SK-N-SH (cell line): ENCODE data around the gene CFAP99. TPM values are rescaled to one million over a fixed set of nuclear protein-coding genes. Genes with fewer than 3 reads are reported as not detected.

Source experiments
- CTCF ChIA-PET: fragments of 300-600, 350-600 bp; formaldehyde crosslinking; extraction: SDS; loops from one replicate; lab custom pipeline; 2021; lab: Yijun Ruan, JAX
- POLR2A ChIA-PET: fragments of 350-600 bp; sonication (Branson Sonifier 250); formaldehyde crosslinking; extraction: SDS; loops from one replicate; lab custom pipeline; 2020; ENCODE audit warnings: antibody characterized with exemption, inconsistent platforms; lab: Yijun Ruan, JAX
- DNase-seq: peaks from one replicate; pipeline ENCODE4 v3.0.0; 2012
- H2AFZ ChIP-seq: fragments of 200-600 bp; sonication (generic); 2 replicates; pipeline ENCODE4 v1.8.1; 2016; ENCODE audit warnings: antibody characterized with exemption, mild to moderate bottlenecking, low read depth
- H3F3A ChIP-seq: fragments of 200-600 bp; sonication (generic); replicated peaks from 2 replicates; pipeline ENCODE3; 2016; ENCODE audit warnings: antibody characterized with exemption, mild to moderate bottlenecking; ENCODE audit not compliant: insufficient read depth
- H3K27ac ChIP-seq, 2 experiments: fragments of 200-500 bp in 1 of 2; fragments of 200-600 bp in 1 of 2; sonication (Bioruptor generic) in 1 of 2; sonication (generic), shearing (Covaris generic) in 1 of 2; 2 replicates each; pipeline versions ENCODE4 v1.5.1 to v1.6.1; 2014 to 2016; ENCODE audit warnings: low read depth in 2 of 2, inconsistent platforms in 1 of 2, low read length in 1 of 2, mild to moderate bottlenecking in 1 of 2, mixed read lengths in 1 of 2
- H3K27me3 ChIP-seq: fragments of 200-600 bp; sonication (generic), shearing (Covaris generic); 2 replicates; pipeline ENCODE4 v1.6.1; 2016; ENCODE audit warnings: mixed run types; ENCODE audit not compliant: insufficient read depth
- H3K36me3 ChIP-seq, 2 experiments: fragments of 200-500 bp in 1 of 2; fragments of 200-600 bp in 1 of 2; sonication (Bioruptor generic) in 1 of 2; sonication (generic) in 1 of 2; replicated peaks in 1 of 2; 2 replicates each; pipeline versions ENCODE3 to v1.5.1; 2014 to 2016; ENCODE audit warnings: low read length in 1 of 2, mild to moderate bottlenecking in 1 of 2; ENCODE audit not compliant: insufficient read depth in 2 of 2, control insufficient read depth in 1 of 2
- H3K4me1 ChIP-seq, 2 experiments: fragments of 200-500 bp in 1 of 2; fragments of 200-600 bp in 1 of 2; sonication (Bioruptor generic) in 1 of 2; sonication (generic), shearing (Covaris generic) in 1 of 2; 2 replicates each; pipeline versions ENCODE4 v1.5.1 to v1.6.1; 2014 to 2016; ENCODE audit warnings: low read depth in 1 of 2, low read length in 1 of 2, mixed run types in 1 of 2; ENCODE audit not compliant: insufficient read depth in 2 of 2, control insufficient read depth in 1 of 2
- H3K4me2 ChIP-seq: fragments of 200-600 bp; sonication (generic), shearing (Covaris generic); 2 replicates; pipeline ENCODE4 v1.6.1; 2017; ENCODE audit warnings: mixed run types
- H3K4me3 ChIP-seq, 2 experiments: fragments of 200-500 bp in 1 of 2; fragments of 200-600 bp in 1 of 2; sonication (Bioruptor generic) in 1 of 2; sonication (generic), shearing (Covaris generic) in 1 of 2; 2 replicates each; pipeline versions ENCODE4 v1.5.1 to v1.8.1; 2014 to 2016; ENCODE audit warnings: low read depth in 2 of 2, inconsistent platforms in 1 of 2, low read length in 1 of 2, mild to moderate bottlenecking in 1 of 2, mixed read lengths in 1 of 2, moderate library complexity in 1 of 2
- H3K79me2 ChIP-seq: fragments of 200-600 bp; sonication (generic); 2 replicates; pipeline ENCODE4 v1.8.1; 2017; ENCODE audit warnings: mild to moderate bottlenecking; ENCODE audit not compliant: insufficient read depth
- H3K9ac ChIP-seq: fragments of 200-600 bp; sonication (generic); 2 replicates; pipeline ENCODE4 v1.6.1; 2017; ENCODE audit warnings: mixed run types
- H3K9me2 ChIP-seq: fragments of 200-600 bp; sonication (generic); 2 replicates; pipeline ENCODE4 v1.6.1; 2017; ENCODE audit warnings: mixed run types
- H3K9me3 ChIP-seq: fragments of 200-600 bp; sonication (generic); 2 replicates; pipeline ENCODE4 v1.6.1; 2017; ENCODE audit warnings: mixed run types, mild to moderate bottlenecking, moderate library complexity
- H4K20me1 ChIP-seq: fragments of 200-600 bp; sonication (generic); 2 replicates; pipeline ENCODE4 v1.6.1; 2017; ENCODE audit warnings: mild to moderate bottlenecking, mixed run types; ENCODE audit not compliant: insufficient read depth
- CHD2 ChIP-seq: fragments of 150-350 bp; IDR thresholded peaks from 2 replicates; pipeline ENCODE4 v1.6.1; 2018; ENCODE audit warnings: low read length; ENCODE audit not compliant: partially characterized antibody
- ELF1 ChIP-seq: IDR thresholded peaks from 2 replicates; pipeline ENCODE4 v1.4.0; 2012
- EP300 ChIP-seq, 2 experiments: IDR thresholded peaks; 2 replicates each; pipeline versions ENCODE4 v1.4.0 to v1.6.1; 2012; ENCODE audit warnings: borderline replicate concordance in 1 of 2, low read depth in 1 of 2, low read length in 1 of 2
- EZH2phosphoT487 ChIP-seq: fragments of 200-600 bp; sonication (generic); IDR thresholded peaks from 2 replicates; pipeline ENCODE4 v1.6.1; 2017; ENCODE audit warnings: low read depth, mixed run types, mild to moderate bottlenecking, antibody characterized with exemption, moderate library complexity, borderline replicate concordance
- GATA2 ChIP-seq: sonication (generic); formaldehyde crosslinking; IDR thresholded peaks from 2 replicates; pipeline ENCODE4 v1.5.0; 2020; ENCODE audit warnings: mild to moderate bottlenecking, missing genetic modification reagents
- JUND ChIP-seq: IDR thresholded peaks from 2 replicates; pipeline ENCODE4 v1.4.0; 2012
- MEF2A ChIP-seq: IDR thresholded peaks from 2 replicates; pipeline ENCODE4 v1.4.0; 2012; ENCODE audit warnings: low read depth, borderline replicate concordance
- NFIC ChIP-seq: IDR thresholded peaks from 2 replicates; pipeline ENCODE4 v1.4.0; 2012; ENCODE audit warnings: borderline replicate concordance
- POLR2AphosphoS5 ChIP-seq: IDR thresholded peaks from 2 replicates; pipeline ENCODE4 v1.6.1; 2012; ENCODE audit warnings: low read depth, low read length
- SIN3A ChIP-seq: IDR thresholded peaks from 2 replicates; pipeline ENCODE4 v1.6.1; 2012; ENCODE audit warnings: low read depth, mild to moderate bottlenecking, low read length, moderate library complexity, borderline replicate concordance
- TAF1 ChIP-seq: IDR thresholded peaks from 2 replicates; pipeline ENCODE4 v1.6.1; 2012; ENCODE audit warnings: low read depth, mild to moderate bottlenecking, low read length, moderate library complexity, borderline replicate concordance
- TEAD4 ChIP-seq: IDR thresholded peaks from 2 replicates; pipeline ENCODE4 v1.4.0; 2012; ENCODE audit warnings: mild to moderate bottlenecking, borderline replicate concordance; ENCODE audit not compliant: insufficient read depth
- WGBS: methylation state at CpG from one replicate; pipeline ENCODE4 v1.1.6; 2017; ENCODE audit warnings: low lambda C conversion rate; 5-methylcytosine and 5-hydroxymethylcytosine counted together
- polyA plus RNA-seq, 3 experiments: library from polyadenylated mRNA; depleted of rRNA; stranded (reverse); fragments of >200 nt; gene quantifications; 2 replicates each; pipeline ENCODE4 v1.2.3, GENCODE V29; 2012
- TF ChIP-seq, protein P1 (sequence below): IDR thresholded peaks from 2 replicates; pipeline ENCODE4 v1.4.0; 2012; ENCODE audit warnings: low read depth, borderline replicate concordance
- TF ChIP-seq, protein P2 (sequence below): IDR thresholded peaks from 2 replicates; pipeline ENCODE4 v1.6.1; 2012; ENCODE audit warnings: mild to moderate bottlenecking, low read depth, low read length, moderate library complexity
- TF ChIP-seq, protein P3 (sequence below): fragments of 150-350 bp; IDR thresholded peaks from 2 replicates; pipeline ENCODE4 v1.6.1; 2017; ENCODE audit warnings: antibody characterized with exemption, low read length, low read depth, borderline replicate concordance
- TF ChIP-seq, protein P4 (sequence below): fragments of 200-600 bp; sonication (generic); IDR thresholded peaks from 2 replicates; pipeline ENCODE4 v1.6.1; 2017; ENCODE audit warnings: antibody characterized with exemption, mild to moderate bottlenecking, moderate library complexity
- TF ChIP-seq, protein P5 (sequence below): IDR thresholded peaks from 2 replicates; pipeline ENCODE4 v1.4.0; 2012; ENCODE audit warnings: low read depth
- TF ChIP-seq, protein P6 (sequence below): fragments of 150-350 bp; IDR thresholded peaks from 2 replicates; pipeline ENCODE4 v1.6.1; 2016; ENCODE audit warnings: mild to moderate bottlenecking, low read depth, low read length

CFAP99 gene
- polyA plus RNA-seq, 1 of the 3 experiments (the other 2 are of a cell fraction): 0.13 TPM

DNA sequence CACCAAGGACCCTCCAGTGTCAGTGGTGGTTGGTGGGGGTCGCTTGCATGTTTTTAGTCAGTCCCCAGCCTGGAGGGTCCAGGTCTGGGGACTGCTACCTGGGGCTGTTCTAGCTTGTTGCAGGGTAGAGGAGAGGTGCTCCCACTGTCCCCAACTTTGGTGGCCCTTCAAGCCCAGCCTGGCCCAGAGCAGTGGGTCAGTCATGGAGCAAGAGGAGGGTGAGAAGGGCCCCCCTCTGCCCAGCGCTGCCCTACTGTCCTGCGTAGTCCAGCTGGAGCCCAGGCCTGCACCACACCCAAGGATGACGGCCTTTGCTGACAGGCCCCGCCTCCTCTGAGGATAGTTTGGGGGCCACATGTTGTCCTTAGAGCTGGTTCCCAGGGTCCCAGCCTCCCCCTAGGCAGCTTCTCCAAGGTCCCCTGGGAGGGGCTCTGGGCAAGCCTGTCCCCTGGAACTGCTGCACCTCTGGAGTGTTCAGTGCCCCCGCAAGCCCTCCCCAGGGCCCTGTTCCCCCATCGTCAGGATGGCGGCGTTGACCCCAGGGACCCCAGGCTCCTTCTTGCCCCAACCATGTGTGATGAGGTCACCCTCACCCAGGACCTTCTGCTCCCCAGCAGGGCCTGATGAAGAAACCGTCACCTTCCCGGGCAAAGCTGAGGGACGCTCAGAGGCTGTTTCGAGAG, 6.8 kb downstream of the CFAP99 start:
- CTCF ChIA-PET: interaction anchor here (0.8 to 2.7 kb wide), 3 partner anchors 10 to 37 kb away, joined by 4 to 9 read pairs (median 4); no protein-coding TSS in a partner anchor
- H3K9ac ChIP-seq: no peak overlapping the region

DNA sequence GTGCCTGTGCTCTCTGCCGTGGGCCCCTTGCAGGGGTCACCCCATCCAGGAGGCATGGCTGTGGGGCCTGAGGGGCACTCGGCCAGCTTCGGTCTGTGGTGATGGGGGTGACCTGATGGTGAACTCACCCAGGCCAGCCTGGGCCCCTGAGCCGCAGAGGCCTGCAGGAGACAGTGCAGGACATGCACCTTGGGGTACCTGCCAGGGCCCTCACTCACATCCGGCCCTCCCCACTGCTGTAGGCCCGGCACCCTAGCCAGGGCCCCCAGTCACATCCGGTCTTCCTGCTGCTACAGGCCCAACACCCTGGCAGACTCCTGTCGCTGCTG, 7.3 kb downstream of the CFAP99 start:
- Histone ChIP-seq H3K36me3 (no peaks in the 10 kb centered on the region), H3F3A (no peaks in the 10 kb centered on the region), H3K4me3 (no peak overlapping the region), H3K9ac (no peak overlapping the region), H4K20me1 (no peaks in the 10 kb centered on the region), H3K79me2 (no peaks in the 10 kb centered on the region), H3K4me1 (peaks cover 0 to 4% of the 10 kb centered on the region in 2 experiments; a peak in 1 of 4 replicates), H3K27me3 (peaks cover 18% of the 10 kb centered on the region), H2AFZ (no peak overlapping the region), H3K9me2 (no peaks in the 10 kb centered on the region), H3K4me2 (no peak overlapping the region), H3K9me3 (no peaks in the 10 kb centered on the region), H3K27ac (no peak overlapping the region)
- 69% methylated on average over 3 of the region's 8 CpGs for WGBS
- ChIA-PET POLR2A (no interaction called here), CTCF (interaction anchor here (0.8 to 2.7 kb wide), 2 partner anchors 10 to 11 kb away, joined by 4 to 9 read pairs; no protein-coding TSS in a partner anchor)
- DNase-seq: no peak
- no peak for TF ChIP-seq MEF2A
- TF ChIP-seq, protein P1, sequence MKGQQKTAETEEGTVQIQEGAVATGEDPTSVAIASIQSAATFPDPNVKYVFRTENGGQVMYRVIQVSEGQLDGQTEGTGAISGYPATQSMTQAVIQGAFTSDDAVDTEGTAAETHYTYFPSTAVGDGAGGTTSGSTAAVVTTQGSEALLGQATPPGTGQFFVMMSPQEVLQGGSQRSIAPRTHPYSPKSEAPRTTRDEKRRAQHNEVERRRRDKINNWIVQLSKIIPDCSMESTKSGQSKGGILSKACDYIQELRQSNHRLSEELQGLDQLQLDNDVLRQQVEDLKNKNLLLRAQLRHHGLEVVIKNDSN: no peak
- TF ChIP-seq JUND: no peak
- no peak for TF ChIP-seq SIN3A
- TF ChIP-seq ELF1: no peak
- TF ChIP-seq, protein P2, sequence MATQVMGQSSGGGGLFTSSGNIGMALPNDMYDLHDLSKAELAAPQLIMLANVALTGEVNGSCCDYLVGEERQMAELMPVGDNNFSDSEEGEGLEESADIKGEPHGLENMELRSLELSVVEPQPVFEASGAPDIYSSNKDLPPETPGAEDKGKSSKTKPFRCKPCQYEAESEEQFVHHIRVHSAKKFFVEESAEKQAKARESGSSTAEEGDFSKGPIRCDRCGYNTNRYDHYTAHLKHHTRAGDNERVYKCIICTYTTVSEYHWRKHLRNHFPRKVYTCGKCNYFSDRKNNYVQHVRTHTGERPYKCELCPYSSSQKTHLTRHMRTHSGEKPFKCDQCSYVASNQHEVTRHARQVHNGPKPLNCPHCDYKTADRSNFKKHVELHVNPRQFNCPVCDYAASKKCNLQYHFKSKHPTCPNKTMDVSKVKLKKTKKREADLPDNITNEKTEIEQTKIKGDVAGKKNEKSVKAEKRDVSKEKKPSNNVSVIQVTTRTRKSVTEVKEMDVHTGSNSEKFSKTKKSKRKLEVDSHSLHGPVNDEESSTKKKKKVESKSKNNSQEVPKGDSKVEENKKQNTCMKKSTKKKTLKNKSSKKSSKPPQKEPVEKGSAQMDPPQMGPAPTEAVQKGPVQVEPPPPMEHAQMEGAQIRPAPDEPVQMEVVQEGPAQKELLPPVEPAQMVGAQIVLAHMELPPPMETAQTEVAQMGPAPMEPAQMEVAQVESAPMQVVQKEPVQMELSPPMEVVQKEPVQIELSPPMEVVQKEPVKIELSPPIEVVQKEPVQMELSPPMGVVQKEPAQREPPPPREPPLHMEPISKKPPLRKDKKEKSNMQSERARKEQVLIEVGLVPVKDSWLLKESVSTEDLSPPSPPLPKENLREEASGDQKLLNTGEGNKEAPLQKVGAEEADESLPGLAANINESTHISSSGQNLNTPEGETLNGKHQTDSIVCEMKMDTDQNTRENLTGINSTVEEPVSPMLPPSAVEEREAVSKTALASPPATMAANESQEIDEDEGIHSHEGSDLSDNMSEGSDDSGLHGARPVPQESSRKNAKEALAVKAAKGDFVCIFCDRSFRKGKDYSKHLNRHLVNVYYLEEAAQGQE: no peak
- no peak for TF ChIP-seq EP300 (IDR thresholded peaks at IDR 0.05; ENCODE audit: borderline replicate concordance in 1 of 2, low read depth in 1 of 2, low read length in 1 of 2)

More for the DNA sequence above, 6.8 kb downstream of the CFAP99 start:
- no peak overlapping the region for H3K4me2 ChIP-seq
- no peak overlapping the region for H3K27ac ChIP-seq
- no peaks in the 10 kb centered on the region for H3K9me3 ChIP-seq
- TF ChIP-seq CHD2: no peak
- no peak for TF ChIP-seq ELF1
- no peak for TF ChIP-seq NFIC
- TF ChIP-seq, protein P3, sequence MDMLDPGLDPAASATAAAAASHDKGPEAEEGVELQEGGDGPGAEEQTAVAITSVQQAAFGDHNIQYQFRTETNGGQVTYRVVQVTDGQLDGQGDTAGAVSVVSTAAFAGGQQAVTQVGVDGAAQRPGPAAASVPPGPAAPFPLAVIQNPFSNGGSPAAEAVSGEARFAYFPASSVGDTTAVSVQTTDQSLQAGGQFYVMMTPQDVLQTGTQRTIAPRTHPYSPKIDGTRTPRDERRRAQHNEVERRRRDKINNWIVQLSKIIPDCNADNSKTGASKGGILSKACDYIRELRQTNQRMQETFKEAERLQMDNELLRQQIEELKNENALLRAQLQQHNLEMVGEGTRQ: no peak
- no peak for TF ChIP-seq POLR2AphosphoS5
- TF ChIP-seq, protein P4, sequence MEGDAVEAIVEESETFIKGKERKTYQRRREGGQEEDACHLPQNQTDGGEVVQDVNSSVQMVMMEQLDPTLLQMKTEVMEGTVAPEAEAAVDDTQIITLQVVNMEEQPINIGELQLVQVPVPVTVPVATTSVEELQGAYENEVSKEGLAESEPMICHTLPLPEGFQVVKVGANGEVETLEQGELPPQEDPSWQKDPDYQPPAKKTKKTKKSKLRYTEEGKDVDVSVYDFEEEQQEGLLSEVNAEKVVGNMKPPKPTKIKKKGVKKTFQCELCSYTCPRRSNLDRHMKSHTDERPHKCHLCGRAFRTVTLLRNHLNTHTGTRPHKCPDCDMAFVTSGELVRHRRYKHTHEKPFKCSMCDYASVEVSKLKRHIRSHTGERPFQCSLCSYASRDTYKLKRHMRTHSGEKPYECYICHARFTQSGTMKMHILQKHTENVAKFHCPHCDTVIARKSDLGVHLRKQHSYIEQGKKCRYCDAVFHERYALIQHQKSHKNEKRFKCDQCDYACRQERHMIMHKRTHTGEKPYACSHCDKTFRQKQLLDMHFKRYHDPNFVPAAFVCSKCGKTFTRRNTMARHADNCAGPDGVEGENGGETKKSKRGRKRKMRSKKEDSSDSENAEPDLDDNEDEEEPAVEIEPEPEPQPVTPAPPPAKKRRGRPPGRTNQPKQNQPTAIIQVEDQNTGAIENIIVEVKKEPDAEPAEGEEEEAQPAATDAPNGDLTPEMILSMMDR: no peak
- TF ChIP-seq TAF1: no peak
- TF ChIP-seq GATA2 (CRISPR knock-in tag): no peak
- no peak for TF ChIP-seq TEAD4
- TF ChIP-seq, protein P5, sequence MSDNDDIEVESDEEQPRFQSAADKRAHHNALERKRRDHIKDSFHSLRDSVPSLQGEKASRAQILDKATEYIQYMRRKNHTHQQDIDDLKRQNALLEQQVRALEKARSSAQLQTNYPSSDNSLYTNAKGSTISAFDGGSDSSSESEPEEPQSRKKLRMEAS: no peak
- TF ChIP-seq, protein P6, sequence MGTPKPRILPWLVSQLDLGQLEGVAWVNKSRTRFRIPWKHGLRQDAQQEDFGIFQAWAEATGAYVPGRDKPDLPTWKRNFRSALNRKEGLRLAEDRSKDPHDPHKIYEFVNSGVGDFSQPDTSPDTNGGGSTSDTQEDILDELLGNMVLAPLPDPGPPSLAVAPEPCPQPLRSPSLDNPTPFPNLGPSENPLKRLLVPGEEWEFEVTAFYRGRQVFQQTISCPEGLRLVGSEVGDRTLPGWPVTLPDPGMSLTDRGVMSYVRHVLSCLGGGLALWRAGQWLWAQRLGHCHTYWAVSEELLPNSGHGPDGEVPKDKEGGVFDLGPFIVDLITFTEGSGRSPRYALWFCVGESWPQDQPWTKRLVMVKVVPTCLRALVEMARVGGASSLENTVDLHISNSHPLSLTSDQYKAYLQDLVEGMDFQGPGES: no peak
- TF ChIP-seq EZH2phosphoT487: no peak
- H3K36me3 ChIP-seq: no peaks in the 10 kb centered on the region
- no peak overlapping the region for H2AFZ ChIP-seq
- H3K4me1 ChIP-seq: peaks cover 0 to 4% of the 10 kb centered on the region in 2 experiments; a peak in 1 of 4 replicates
- POLR2A ChIA-PET: no interaction called here
- no peak overlapping the region for H3K4me3 ChIP-seq
- no peaks in the 10 kb centered on the region for H3K9me2 ChIP-seq
- no peaks in the 10 kb centered on the region for H3K79me2 ChIP-seq
- no peaks in the 10 kb centered on the region for H4K20me1 ChIP-seq
- no peaks in the 10 kb centered on the region for H3F3A ChIP-seq
- peaks cover 23% of the 10 kb centered on the region for H3K27me3 ChIP-seq
- no peak for DNase-seq
- 88% methylated on average over 9 of the region's 13 CpGs for WGBS
